Measurements from ENCODE around the gene PRM2.

DNA sequence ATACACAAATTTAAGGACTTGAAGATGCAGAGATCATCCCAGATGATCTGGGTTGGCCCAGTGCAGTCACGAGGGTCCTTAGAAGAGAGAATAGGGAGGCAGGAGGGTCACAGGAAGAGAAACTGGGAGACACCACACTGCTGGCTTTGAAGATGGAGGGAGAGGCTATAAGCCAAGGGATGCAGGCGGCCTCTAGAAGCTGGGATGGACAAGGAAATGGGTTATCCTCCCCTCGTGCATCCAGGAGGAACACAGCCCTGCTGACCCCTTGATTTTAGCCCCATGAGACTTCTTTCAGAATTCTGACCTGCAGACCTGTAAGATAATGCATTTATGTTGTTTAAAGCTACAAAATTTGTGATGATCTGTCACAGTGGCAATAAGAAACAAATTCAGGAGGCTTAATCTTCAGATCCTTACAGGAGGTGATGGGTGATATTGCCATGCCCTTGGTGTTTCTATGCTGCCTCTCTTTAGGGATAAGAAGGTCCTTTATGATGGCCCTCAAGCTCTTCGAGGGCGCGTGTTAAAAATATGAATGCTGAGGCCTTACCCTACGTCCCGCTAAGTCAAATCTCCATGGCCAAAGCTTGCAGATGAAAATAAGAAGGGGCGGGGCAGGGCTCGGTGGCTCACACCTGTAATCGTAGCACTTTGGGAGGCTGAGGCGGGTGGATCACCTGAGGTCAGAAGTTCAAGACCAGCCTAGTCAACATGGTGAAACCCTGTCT is 1.5 kb upstream of the PRM2 start:
- TF ChIP-seq, protein P1, sequence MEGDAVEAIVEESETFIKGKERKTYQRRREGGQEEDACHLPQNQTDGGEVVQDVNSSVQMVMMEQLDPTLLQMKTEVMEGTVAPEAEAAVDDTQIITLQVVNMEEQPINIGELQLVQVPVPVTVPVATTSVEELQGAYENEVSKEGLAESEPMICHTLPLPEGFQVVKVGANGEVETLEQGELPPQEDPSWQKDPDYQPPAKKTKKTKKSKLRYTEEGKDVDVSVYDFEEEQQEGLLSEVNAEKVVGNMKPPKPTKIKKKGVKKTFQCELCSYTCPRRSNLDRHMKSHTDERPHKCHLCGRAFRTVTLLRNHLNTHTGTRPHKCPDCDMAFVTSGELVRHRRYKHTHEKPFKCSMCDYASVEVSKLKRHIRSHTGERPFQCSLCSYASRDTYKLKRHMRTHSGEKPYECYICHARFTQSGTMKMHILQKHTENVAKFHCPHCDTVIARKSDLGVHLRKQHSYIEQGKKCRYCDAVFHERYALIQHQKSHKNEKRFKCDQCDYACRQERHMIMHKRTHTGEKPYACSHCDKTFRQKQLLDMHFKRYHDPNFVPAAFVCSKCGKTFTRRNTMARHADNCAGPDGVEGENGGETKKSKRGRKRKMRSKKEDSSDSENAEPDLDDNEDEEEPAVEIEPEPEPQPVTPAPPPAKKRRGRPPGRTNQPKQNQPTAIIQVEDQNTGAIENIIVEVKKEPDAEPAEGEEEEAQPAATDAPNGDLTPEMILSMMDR (IDR thresholded peaks at IDR 0.05) = no peak
- TF ChIP-seq ZFX (IDR thresholded peaks at IDR 0.05; ENCODE audit: borderline replicate concordance) = no peak

Measured in 22Rv1 (cell line).